Esophagus muscularis mucosa (tissue), 3 donors: ENCODE measurements around the gene FAAP100.

Source experiments
- CTCF ChIP-seq, 3 experiments: fragments of 200-600 bp in 2 of 3; fragments of 450-650 bp in 1 of 3; sonication (generic) in 2 of 3; IDR thresholded peaks; one replicate each; pipeline ENCODE4 v1.5.1; 2017 to 2019; ENCODE audit warnings: antibody characterized with exemption in 3 of 3, mild to moderate bottlenecking in 2 of 3, moderate library complexity in 1 of 3
- POLR2A ChIP-seq: fragments of 450-650 bp; IDR thresholded peaks from one replicate; pipeline ENCODE4 v1.6.1; 2017; ENCODE audit warnings: antibody characterized with exemption, moderate library complexity, mild to moderate bottlenecking, low read depth

- peak; percentile 42 for TF ChIP-seq POLR2A
- TF ChIP-seq CTCF (IDR thresholded peaks at IDR 0.05): peak in 1 of 3 experiments; percentile 12
These were observed at the start of gene FAAP100 for GRCh38 chr17:81552244-81553017.
